GM13976 (cell line): ENCODE data around the gene KCNC4.

Experiments
- DNase-seq: peaks from one replicate; pipeline ENCODE4 v3.0.0; 2012; ENCODE audit warnings: low spot score
- in situ Hi-C: fragments of 300-500 bp; cut with MboI; formaldehyde crosslinking; loops from one replicate; pipeline ENCODE4 v1.12.0; 2022; ENCODE audit warnings: low sequenced_read_pairs, mixed read lengths, inconsistent platforms; ENCODE audit not compliant: unreplicated experiment
- TF ChIP-seq, protein P1 (sequence below): IDR thresholded peaks from 2 replicates; pipeline ENCODE4 v1.5.1; 2012; ENCODE audit warnings: borderline replicate concordance, mild to moderate bottlenecking; ENCODE audit not compliant: insufficient read depth; ENCODE audit errors: extremely low read depth, missing control alignments, control extremely low read depth

Gene KCNC4

DNA sequence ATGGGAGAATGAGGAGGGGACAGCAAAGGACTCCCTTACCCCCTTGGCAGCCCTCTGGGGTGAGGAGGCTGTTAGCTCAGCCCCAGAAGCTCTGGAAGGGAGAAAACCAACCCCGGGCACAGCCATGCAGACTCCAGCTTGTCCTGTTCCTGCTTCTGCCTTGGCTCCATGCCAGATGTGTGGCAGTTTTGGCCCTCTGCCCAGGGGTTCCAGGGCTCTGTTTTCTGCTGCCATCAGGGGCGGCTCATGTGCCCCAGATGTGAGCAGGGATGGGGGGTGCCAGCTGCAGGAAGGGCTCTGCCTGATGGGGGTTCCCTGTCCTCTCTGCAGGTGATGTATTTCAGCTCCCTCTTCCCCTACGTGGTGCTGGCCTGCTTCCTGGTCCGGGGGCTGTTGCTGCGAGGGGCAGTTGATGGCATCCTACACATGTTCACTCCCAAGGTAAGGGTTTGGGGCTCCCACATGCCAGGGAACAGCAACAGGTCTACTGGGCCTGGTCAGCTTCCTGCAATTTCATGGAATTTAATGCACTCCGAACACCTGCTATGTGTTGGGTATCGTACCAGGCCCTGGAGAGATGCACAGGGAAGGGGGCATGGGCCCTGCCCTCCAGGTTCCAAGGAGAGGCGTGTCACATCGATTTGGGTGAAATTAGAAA, 33.7 kb upstream of the KCNC4 start:
- in situ Hi-C loops, result no loop called here
- TF ChIP-seq, protein P1, sequence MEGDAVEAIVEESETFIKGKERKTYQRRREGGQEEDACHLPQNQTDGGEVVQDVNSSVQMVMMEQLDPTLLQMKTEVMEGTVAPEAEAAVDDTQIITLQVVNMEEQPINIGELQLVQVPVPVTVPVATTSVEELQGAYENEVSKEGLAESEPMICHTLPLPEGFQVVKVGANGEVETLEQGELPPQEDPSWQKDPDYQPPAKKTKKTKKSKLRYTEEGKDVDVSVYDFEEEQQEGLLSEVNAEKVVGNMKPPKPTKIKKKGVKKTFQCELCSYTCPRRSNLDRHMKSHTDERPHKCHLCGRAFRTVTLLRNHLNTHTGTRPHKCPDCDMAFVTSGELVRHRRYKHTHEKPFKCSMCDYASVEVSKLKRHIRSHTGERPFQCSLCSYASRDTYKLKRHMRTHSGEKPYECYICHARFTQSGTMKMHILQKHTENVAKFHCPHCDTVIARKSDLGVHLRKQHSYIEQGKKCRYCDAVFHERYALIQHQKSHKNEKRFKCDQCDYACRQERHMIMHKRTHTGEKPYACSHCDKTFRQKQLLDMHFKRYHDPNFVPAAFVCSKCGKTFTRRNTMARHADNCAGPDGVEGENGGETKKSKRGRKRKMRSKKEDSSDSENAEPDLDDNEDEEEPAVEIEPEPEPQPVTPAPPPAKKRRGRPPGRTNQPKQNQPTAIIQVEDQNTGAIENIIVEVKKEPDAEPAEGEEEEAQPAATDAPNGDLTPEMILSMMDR, result no peak
- DNase-seq, result no peak

DNA sequence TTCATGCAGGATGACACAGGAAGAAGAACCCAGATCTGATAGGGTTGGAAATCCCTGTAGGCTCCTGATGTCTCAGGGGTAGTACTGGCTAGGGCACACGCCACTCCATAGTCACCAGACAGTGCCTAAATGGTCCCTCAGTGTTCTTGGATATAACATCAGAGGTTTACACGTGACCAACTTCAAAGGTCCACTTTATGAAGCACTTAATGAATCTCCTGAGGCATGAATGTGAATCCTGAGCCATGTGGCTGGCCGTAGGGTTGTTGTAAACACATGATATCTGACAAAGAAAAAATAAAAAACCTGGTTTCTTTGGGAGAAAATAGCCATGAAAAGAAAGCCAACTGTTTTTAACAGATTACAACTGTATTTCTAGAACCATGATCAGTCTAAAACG, 32.3 kb upstream of the KCNC4 start:
- DNase-seq, result no peak
- TF ChIP-seq, protein P1, result no peak
- in situ Hi-C loops, result no loop called here

DNA sequence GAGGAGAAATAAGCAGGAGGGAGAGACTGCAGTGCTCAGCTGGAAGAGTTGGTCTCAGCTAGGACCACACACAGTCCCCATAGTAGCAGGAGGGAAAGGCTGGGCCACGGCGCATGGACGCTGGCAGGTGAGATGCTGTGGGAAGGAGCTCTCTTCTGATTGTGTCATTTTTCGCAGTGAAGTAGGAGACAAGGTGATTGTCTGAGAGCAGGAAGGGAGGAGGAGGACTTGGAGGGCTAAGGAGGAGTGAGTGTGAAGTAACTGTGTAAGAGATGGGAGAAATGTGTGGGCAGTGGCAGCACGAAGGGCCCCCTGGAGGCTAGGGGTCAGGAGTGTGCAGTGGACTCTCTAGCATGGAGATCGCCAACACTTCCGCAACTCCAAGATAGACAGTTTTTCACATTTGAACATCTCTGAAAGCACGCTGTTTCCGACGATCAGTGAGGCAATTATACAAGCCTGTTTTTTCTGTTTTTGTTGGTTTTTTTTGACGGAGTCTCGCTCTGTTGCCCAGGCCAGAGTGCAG, 26.4 kb upstream of the KCNC4 start:
- in situ Hi-C loops, result no loop called here
- TF ChIP-seq, protein P1, result no peak
- DNase-seq, result no peak

DNA sequence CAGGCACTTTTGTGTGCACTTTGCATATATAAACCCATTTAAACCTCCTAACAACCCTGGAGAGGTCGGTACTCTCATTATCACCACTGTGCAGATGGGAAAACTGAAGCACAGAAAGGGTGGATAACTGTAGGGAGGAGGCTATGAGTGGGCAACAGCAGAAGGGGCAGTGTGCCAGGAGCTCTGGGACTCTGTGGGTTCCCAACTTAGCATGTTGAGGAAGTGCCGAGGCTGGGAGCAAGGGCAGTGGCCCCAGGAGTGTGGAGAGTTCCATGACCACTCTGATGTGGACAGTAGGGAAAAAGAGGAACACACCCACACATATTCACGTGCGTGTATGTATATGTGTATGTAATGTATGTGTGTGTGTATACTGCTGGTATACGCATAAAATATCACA, 25.7 kb upstream of the KCNC4 start:
- no peak for DNase-seq
- in situ Hi-C loops, result no loop called here

DNA sequence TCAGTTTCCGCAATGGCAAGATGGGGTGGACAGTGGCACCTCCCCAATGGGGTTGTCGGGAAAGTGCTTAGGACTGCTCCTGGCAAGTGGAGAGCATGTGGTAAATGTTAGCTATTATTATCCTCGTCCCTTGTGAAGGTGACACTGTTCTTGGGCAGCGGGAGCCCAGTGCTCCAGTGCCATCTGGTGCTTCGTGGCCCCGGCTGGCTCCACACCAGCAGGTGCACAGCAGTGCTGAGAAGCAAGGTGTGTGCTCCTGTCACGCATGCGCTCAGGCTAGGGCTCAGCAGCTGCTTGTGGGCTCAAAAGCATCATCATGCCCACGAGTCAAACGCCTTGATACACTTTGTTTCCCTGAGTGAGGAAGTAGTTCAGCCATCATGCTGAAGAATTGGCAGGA, 24.9 kb upstream of the KCNC4 start:
- DNase-seq, result no peak
- TF ChIP-seq, protein P1, result no peak

More for the DNA sequence above, 25.7 kb upstream of the KCNC4 start:
- TF ChIP-seq, protein P1, result no peak

DNA sequence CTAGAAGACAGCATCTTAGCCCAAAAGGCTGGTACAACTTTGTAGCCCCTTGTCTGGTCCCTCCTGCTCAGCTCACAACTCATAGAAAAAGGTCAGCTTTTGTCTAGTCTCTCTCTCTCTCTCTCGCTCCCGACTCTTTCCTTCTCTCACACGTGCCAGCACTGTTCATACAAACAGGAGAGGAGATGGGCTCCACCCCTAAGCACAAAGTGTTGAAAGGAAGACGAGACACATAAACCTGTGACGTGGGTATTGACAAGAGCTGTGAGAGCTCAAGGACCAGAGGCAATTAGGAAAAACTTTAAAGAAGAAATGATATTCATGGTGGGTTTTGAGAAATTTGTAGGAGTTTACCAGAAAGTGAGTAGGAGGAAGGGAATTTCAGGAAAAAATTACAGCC, 23.6 kb upstream of the KCNC4 start:
- in situ Hi-C loops, result no loop called here
- TF ChIP-seq, protein P1, result no peak
- DNase-seq, result no peak

More for the DNA sequence above, 24.9 kb upstream of the KCNC4 start:
- in situ Hi-C loops, result no loop called here
